NT2/D1 (cell line): ENCODE measurements around the gene IQGAP3.

Experiments used
- SUZ12 ChIP-seq: IDR thresholded peaks from 2 replicates; pipeline ENCODE4 v1.6.1; 2011; ENCODE audit not compliant: insufficient read length, insufficient read depth; ENCODE audit errors: extremely low read depth
- ZNF274 ChIP-seq: IDR thresholded peaks from 2 replicates; pipeline ENCODE4 v1.6.1; 2011; ENCODE audit warnings: mild to moderate bottlenecking, low read depth, low read length

GRCh38 chr1:156490401-156491032 lies 81.8 kb downstream of the IQGAP3 start:
- TF ChIP-seq SUZ12, result no peak
- no peak for TF ChIP-seq ZNF274
